NCI-H128 (cell line): ENCODE results near the gene NUMA1.

Experiments used
- DNase-seq: peaks from one replicate; lab custom pipeline; 2025; ENCODE audit not compliant: unreplicated experiment; lab: John Stamatoyannopoulos, UW

The NUMA1 gene, protein sequence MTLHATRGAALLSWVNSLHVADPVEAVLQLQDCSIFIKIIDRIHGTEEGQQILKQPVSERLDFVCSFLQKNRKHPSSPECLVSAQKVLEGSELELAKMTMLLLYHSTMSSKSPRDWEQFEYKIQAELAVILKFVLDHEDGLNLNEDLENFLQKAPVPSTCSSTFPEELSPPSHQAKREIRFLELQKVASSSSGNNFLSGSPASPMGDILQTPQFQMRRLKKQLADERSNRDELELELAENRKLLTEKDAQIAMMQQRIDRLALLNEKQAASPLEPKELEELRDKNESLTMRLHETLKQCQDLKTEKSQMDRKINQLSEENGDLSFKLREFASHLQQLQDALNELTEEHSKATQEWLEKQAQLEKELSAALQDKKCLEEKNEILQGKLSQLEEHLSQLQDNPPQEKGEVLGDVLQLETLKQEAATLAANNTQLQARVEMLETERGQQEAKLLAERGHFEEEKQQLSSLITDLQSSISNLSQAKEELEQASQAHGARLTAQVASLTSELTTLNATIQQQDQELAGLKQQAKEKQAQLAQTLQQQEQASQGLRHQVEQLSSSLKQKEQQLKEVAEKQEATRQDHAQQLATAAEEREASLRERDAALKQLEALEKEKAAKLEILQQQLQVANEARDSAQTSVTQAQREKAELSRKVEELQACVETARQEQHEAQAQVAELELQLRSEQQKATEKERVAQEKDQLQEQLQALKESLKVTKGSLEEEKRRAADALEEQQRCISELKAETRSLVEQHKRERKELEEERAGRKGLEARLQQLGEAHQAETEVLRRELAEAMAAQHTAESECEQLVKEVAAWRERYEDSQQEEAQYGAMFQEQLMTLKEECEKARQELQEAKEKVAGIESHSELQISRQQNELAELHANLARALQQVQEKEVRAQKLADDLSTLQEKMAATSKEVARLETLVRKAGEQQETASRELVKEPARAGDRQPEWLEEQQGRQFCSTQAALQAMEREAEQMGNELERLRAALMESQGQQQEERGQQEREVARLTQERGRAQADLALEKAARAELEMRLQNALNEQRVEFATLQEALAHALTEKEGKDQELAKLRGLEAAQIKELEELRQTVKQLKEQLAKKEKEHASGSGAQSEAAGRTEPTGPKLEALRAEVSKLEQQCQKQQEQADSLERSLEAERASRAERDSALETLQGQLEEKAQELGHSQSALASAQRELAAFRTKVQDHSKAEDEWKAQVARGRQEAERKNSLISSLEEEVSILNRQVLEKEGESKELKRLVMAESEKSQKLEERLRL (N-terminal part only)

DNA sequence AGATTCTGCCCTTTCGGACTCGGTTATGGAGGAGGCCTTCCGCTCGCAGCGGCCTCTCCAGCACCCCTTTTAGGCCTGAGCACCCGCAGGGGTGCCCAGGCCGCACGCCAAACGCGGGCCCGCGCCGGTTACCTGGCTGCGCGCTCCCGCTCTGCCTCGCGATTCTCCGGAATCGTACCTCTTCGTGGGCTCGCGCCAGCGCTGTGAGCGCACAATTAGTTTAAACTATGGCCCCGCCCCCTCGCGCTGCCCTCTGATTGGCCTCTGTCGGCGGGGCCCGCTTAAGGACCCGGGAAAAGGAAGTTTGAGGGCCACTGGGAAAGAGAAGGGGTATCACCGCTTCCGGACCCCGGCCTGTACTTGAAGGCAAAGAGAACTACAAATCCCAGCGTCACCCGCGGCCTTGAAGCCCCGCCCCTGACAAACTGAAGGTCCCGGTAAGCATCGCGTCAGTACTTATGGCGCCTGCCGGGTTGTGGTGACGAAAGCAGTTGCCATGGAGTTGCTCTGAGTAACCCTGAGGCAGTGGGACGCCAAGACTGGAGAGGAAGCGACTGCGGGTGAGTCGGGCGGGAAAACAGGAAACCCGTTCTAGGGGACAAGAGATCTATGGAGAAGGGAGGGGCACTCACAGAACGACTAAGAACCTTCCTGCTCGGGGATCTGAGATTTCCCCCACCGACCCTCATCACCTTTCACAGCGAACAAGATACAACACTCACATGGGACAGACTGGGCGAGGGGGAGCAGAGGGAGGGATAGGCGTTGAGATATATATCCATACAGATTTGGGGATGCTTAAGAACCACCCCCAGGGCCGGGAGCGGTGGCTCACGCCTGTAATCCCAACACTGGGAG lies at the start of gene NUMA1, which contains the start of gene LRRC51:
Gene NUMA1, minus strand, starts transcription at position 217 of the 858 bp plus-strand sequence. CDS start 44,599 bp downstream, outside the sequence.
Gene LRRC51, plus strand, starts transcription at position 525 of the 858 bp plus-strand sequence. CDS start 8,234 bp downstream, outside the sequence.
- peak; percentile 100 for DNase-seq

DNA sequence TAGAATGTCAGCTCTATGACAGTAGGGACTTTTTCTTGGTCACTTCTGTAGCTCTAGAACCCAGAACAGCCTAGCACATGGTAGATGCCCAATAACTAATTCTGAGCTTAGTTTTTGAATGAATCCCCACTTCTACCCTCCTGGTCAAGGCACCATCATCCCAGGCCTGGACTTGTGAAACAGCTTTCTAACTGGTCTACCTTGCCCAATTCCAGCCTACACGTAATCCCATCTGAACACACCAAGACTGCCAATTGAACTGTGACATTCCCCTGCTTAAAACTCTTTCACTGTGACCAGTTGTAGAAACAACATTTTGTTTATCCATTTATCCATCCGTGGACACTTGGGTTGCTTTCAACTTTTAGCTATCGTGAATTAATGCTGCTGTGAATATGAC lies 49.0 kb upstream of the NUMA1 start:
- no peak for DNase-seq

DNA sequence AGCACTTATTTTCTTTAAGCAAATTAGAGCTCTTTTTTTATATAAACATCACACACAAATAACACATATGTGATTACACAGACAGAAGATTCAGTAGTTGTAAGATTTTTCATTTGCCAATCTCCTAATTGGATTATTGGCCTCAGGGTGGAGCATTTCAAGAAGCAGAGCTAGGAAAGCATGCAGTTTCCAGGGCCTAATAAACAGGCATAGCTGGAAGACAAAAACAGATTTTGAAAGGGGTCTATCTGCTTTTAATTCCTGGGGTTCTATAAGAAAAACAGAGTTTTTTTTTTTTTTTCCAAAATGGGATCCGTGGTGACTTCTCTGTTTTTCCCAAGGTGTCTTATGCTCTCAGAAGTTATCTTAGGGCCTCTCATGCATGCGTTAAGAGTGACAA lies 47.6 kb upstream of the NUMA1 start:
- no peak for DNase-seq

DNA sequence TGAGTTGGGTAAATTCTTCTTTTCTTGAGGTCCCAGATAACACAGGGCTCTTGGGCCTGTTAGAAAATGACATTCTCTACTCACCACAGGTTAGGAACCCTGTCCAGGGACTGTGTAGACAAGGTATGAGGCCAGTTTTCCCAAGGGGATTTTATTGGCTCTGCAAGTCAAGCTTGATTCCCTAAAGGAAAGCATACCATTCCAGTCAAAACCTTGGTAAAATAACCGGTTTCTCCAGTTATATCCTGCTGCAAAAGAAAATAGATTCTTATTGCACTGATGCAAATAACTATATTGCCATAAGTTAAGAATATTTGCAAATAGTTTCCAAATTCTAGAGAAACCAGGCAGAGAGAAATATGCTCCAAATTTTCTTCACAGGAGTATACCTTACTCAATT lies 45.6 kb upstream of the NUMA1 start:
- no peak for DNase-seq

DNA sequence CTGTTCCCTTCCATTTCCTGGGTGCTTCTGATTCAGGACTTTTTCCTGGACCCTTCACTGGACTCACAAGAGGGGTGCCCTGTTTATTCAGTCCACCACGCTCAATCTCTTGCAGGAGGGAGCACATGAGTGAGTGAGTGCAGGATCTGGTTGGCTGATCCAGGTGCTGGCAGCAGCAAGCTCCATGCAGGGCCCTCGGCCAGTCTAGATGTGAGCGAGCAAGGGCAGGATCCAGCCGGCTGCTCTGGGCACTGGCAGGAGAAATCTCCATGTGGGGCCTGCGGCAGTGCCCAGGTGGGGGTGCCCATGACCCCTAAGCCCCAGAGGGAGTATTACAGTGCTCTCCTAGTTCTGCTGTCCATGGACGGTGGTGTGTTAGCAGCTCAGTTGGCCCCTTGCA lies 43.7 kb upstream of the NUMA1 start:
- no peak for DNase-seq

DNA sequence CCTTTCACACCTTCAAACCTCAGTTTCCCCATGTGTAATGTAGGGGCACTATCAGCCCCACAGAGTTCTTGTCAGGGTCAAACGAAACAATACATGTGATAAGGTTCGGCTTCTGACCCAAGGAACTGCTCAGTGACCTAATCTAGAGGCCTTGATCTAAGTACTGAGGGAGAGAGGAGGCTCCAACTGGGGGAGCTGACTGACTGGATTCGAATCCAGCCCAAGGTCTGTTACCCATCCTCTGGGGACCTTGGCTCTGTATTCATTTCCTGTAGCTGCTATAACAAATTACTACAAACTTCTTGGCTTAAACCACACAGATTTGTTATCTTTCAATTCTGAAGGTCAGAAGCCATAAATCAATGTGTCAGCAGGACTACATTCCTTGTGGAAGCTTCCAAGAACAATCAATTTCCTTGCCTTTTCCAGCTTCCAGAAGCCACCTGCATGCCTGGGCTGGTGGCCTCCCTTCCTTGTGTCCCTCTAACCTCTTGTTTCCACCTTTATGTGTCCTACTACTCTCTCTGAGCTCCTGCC lies 42.8 kb upstream of the NUMA1 start:
- DNase-seq, result no peak

DNA sequence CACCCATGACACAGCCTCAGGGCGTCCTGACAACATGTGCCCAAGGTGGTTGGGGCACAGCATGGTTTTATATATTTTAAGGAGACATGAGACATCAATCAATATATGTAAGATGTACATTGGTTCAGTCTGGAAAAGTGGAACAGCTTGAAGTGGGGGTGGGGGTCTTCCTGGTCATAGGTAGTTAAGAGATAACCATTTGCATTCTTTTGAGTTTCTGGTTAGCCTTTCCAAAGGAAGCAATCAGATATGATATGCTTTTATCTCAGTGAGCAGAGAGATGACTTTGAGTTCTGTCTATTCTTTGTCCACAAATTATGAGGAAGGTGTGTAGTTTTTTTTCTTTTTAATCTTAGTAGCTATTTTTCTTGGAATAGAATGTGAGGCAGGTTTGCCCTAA lies 42.3 kb upstream of the NUMA1 start:
- DNase-seq, result no peak

DNA sequence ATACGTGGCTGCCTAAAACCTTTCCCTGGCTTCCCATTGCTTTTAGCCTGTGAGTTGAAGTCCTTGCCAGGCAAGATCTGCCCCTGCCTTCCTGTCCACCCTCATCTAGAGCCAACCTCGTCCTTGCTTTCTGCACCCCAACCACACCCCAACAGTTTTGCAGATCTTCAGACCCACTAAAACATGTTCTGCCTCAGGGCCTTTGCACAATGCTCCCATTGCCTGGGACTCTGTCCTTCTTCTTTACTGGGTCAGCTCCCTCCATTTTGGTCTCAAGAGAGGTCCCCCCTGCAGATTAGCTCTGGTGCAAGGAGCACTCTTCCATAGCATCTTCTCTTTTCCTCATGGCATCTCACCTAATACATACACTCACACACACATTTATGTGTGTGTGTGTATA lies 40.6 kb upstream of the NUMA1 start:
- DNase-seq, result no peak

DNA sequence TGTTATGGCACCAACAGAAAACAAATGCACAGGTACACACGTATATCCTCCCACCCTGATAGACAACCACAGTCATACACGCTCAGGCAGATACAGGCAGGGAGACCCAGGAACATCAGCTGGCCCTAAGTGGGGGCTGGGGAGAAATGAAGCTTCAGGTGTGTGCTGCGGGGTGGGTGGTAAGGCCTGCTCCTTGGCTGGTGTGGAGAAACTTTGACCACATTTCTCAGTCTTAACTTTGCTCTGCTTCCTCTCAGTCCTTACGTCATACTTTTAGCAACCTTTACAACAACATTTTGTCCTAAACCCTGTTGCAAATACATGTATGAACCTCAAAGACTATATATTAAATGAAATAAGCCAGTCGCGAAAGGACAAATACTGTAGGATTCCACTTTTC lies 38.9 kb upstream of the NUMA1 start:
- no peak for DNase-seq

DNA sequence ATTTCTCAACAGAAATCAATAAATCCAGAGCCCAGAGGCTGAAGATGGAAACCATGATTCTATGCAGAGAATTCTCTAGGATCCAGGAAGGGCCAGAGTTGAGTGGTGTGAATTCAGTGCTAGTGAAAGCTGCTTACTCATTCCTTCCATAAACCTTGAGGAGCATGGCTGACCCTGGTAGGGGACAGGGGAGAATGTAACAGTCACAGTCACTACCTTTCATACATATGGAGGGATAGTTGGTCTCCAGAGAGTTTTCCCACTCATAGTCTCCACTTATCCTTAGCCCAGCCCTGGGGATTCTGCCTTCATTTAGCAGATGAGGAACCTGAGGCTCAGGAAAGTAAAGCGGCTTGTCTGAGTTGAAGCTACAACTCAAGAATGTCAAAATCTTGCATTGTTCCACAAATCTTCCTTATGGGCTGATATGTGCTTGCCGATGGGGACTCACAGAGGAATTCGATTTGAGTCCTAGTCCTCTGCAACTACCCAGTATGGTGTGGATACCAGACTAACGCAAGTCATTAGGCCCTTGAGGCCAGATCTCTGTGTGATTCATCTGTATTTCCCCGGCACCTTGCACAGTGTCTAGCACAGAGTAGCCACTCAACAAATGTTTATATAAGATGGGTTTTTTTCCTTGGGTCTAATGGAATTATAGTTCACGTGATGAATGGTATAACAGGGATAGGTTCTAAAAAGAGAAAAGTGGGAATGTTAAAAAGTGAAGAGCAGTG lies 35.8 kb upstream of the NUMA1 start:
- DNase-seq, result no peak

DNA sequence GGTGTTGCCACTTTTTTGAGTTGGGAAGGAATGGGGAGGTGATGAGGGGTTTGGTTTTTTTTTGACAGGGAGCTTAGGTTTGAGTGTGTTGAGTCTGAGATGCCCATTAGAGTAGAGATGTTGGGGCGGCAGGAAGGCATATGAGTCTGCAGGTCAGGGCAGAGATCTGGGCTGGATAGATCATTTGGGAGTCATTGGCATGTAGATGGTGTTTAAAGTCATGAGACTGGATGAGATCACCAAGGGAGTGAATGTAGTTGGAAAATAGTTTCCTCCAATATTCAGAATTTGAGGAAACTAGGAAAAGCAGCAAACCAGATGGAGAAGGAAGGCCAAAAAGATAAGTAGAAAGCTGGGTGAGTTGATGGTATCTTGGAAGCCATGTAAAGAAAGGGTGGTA lies 34.2 kb upstream of the NUMA1 start:
- DNase-seq, result no peak

DNA sequence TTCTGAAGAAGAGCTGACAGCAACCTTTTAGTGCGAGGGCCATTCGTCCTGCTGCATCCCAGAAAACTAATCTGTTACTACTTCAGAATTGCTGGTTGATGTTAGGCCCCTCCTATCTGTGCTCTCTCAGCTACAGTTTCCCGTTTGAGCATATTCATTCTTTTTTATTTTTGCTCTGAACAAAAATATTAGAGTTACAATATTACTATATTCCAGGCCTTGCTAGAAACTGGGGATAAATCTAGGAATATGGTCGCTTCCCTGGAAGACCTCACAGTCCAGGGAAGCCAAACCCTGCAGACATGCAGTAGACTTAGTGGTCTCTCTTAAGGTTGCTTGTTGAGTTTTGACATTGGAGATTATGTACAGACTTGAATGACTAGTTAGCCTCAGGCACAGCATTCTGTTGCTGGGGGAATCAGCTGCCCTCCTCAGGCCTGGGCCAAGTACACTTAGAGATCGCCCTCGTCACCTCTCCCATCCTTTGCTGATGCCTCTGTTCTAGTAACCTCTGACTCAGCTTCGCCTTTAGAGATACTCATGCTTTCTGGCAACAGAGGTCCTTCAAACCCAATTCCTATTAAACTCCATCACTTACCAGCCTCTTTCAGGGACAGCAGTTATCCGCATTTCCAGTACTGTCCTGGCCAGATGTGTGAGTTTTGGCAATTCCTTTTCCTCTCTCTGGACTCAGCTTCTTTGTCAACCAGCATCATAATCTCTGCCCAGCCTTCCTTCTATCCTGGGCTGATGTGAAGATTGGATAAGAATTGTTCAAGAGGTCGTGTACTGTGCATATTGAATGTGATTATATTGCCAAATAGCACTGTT lies 32.9 kb upstream of the NUMA1 start:
- no peak for DNase-seq

DNA sequence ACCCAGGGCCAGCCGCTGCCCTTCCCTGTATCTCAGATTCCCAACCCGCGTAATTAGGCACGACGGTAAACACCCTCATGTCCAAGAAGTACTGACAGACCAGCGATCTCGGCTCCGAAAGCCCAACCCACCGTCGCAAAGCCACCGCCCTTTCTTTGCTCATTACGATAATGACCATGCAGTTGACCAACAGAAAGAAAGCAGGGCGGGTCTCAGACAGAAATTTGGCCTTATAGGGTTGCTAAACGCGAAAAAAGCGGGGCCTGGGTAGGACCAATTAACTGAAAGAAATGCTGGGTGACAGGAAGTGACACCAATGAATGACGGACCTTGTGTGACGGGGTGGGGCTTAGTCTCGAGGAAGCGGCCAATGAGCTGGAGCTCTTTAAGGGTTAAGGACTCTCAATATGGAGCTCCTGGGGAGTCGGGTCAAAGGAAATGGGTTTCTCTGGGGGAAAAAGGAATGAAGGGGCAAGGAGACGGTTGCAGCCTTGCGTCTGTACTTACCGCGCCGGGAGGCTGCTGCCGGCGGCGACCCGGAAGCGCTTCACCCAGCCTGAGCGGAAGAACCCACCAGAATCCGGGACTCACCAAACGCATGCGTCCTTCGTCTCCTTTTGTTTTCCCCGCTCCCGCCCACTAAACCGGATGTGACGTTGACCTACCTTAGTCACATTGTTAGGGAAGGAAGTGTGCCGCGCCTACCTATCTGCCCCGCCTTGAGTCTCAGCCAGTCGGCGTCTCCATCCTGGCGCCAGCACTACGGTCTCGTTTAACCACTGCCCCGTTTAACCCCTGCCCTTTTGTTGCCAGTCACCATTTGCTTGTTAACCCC lies 32.0 kb upstream of the NUMA1 start, which contains the start of gene ANAPC15:
Gene ANAPC15, minus strand, starts transcription at position 553 of the 835 bp plus-strand sequence. CDS start 1,419 bp downstream, outside the sequence.
- DNase-seq, result peak; percentile 99

DNA sequence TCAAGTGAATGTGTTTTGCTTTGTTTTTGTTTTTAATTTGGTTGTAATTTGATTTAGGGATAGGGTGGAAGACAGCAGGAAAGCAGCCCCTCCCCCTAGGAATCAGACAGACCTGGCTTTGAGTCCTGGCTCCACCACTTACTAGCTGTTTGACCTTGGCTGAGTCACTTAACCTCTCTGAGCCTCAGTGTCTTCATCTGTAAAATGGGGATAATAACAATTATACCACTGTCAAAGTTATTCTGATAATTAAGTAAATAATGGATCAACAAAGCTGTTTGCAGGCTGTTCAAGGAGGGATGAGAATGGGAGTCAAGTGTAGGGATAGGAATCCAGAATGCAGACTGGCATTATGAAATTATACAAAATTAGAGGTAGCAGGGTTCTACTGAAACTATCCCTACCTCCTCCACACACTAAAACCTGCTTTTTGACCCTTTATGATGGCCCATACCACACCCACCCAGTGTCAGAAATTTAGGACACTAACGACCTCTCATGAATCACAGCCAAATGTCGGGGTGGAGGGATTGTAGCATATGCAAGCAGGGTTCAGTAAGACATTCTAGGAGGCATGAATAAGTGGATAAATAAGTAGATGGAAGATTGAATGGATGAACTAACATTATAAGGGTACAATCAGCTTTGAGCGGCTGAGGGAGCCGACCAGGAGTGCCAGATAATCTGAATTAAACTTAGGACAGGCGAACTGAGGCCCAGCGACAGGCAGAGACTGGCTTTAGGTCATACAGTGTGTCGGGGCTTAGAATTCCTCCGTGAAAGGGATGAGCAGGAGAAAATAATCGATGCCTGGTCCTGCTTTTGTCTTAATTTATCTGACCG lies 31.2 kb upstream of the NUMA1 start:
- no peak for DNase-seq

DNA sequence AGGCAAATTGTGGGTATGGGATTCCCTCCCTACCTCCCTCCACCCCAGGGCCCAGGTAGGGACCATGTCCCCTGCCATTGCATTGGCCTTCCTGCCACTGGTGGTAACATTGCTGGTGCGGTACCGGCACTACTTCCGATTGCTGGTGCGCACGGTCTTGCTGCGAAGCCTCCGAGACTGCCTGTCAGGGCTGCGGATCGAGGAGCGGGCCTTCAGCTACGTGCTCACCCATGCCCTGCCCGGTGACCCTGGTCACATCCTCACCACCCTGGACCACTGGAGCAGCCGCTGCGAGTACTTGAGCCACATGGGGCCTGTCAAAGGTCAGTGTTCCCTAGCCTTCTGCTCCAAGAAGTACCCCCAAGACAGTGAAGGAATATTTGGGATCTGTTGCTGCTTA lies 25.5 kb upstream of the NUMA1 start, which contains the start of gene TOMT:
Gene TOMT, plus strand, starts transcription at position 37 of the 400 bp plus-strand sequence. Its CDS starts 28 bp downstream, at position 65.
- DNase-seq, result no peak

DNA sequence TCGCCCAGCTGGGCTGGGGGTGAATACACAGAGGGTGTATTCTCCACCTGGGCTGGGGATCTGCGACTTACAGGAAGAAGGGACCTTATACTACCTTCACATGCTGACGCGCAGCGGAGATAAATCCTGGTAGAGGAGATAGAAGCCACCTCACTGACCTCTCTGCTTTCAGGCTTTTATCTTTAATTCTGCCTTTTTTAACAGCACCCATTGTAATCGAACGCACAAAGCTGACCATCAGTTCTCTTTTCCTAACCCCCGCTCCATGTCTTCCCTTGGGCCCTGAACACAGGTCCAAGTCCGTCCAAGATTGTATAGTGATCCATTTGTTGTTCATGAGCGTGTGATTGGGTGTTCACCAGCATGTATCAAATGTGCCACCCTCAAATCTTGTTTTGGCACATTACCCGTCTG lies 23.4 kb upstream of the NUMA1 start:
- no peak for DNase-seq
